Neural cell (in vitro differentiated cells): ENCODE results near the gene TM9SF2. TPM values are rescaled to one million over a fixed set of nuclear protein-coding genes. Genes with fewer than 3 reads are reported as not detected.

Experiments used
- H2AFZ ChIP-seq: fragments of 200-600, 300-800 bp; sonication (generic), shearing (Covaris generic); 2 replicates; pipeline ENCODE4 v1.6.0; 2014; ENCODE audit warnings: low read depth, mild to moderate bottlenecking, antibody characterized with exemption, low read length, moderate library complexity
- H3F3A ChIP-seq: fragments of 200-600 bp; shearing (Covaris generic); 2 replicates; pipeline ENCODE4 v1.6.1; 2016; ENCODE audit warnings: mild to moderate bottlenecking, moderate library complexity, mixed read lengths, antibody characterized with exemption, low read length; ENCODE audit not compliant: insufficient read depth, poor library complexity, severe bottlenecking
- H3K27ac ChIP-seq: fragments of 200-600, 300-800 bp; sonication (generic), shearing (Covaris generic); 2 replicates; pipeline ENCODE4 v1.5.1; 2014; ENCODE audit warnings: mild to moderate bottlenecking, low read length, moderate library complexity
- H3K27me3 ChIP-seq: fragments of 300-800, 200-600 bp; sonication (generic), shearing (Covaris generic); 2 replicates; pipeline ENCODE4 v1.6.0; 2014; ENCODE audit warnings: mild to moderate bottlenecking, low read depth, low read length, moderate library complexity; ENCODE audit not compliant: insufficient read depth
- H3K36me3 ChIP-seq: fragments of 300-800, 200-600 bp; sonication (generic), shearing (Covaris generic); 2 replicates; pipeline ENCODE4 v1.5.1; 2014; ENCODE audit warnings: mild to moderate bottlenecking, antibody characterized with exemption, low read length, moderate library complexity; ENCODE audit not compliant: insufficient read depth
- H3K4me2 ChIP-seq: fragments of 300-800, 200-600 bp; sonication (generic), shearing (Covaris generic); 2 replicates; pipeline ENCODE4 v1.6.0; 2014; ENCODE audit warnings: mild to moderate bottlenecking, low read length
- H3K4me3 ChIP-seq: fragments of 300-800, 200-600 bp; sonication (generic), shearing (Covaris generic); 2 replicates; pipeline ENCODE4 v1.5.1; 2014; ENCODE audit warnings: mild to moderate bottlenecking, low read length, moderate library complexity
- H3K79me2 ChIP-seq: fragments of 200-600 bp; shearing (Covaris generic); replicated peaks from 2 replicates; pipeline ENCODE4 v1.6.0; 2014; ENCODE audit warnings: mild to moderate bottlenecking, low read length, moderate library complexity; ENCODE audit not compliant: insufficient read depth
- H3K9ac ChIP-seq: fragments of 300-800, 200-600 bp; sonication (generic), shearing (Covaris generic); 2 replicates; pipeline ENCODE4 v1.6.1; 2016; ENCODE audit warnings: mild to moderate bottlenecking, low read length, mixed read lengths
- H3K9me2 ChIP-seq: fragments of 200-600 bp; shearing (Covaris generic); 2 replicates; pipeline ENCODE4 v1.6.1; 2016; ENCODE audit warnings: mild to moderate bottlenecking, low read length, mixed read lengths; ENCODE audit not compliant: insufficient read depth
- H3K9me3 ChIP-seq: fragments of 200-600, 300-800 bp; sonication (generic), shearing (Covaris generic); 2 replicates; pipeline ENCODE4 v1.6.1; 2016; ENCODE audit warnings: mild to moderate bottlenecking, mixed run types, low read length, moderate library complexity, mixed read lengths
- H4K20me1 ChIP-seq: fragments of 200-600 bp; shearing (Covaris generic); 2 replicates; pipeline ENCODE4 v1.6.1; 2016; ENCODE audit warnings: mild to moderate bottlenecking, mixed run types; ENCODE audit not compliant: insufficient read depth
- EP300 ChIP-seq: fragments of 450-650 bp; conservative IDR thresholded peaks from 2 replicates; pipeline ENCODE4 v1.6.1; 2014; ENCODE audit warnings: antibody characterized with exemption, mild to moderate bottlenecking, moderate library complexity; ENCODE audit not compliant: poor library complexity, severe bottlenecking
- EZH2 ChIP-seq: fragments of 200-600, 300-800 bp; shearing (Covaris generic), sonication (generic); IDR thresholded peaks from 2 replicates; pipeline ENCODE4 v1.6.1; 2014; ENCODE audit warnings: antibody characterized with exemption, low read length, borderline replicate concordance, mild to moderate bottlenecking; ENCODE audit not compliant: insufficient read depth, poor library complexity, severe bottlenecking
- MXI1 ChIP-seq: fragments of 450-650 bp; conservative IDR thresholded peaks from 2 replicates; pipeline ENCODE4 v1.6.1; 2014; ENCODE audit warnings: antibody characterized with exemption, mild to moderate bottlenecking; ENCODE audit not compliant: poor library complexity, severe bottlenecking
- POLR2AphosphoS5 ChIP-seq: IDR thresholded peaks from 2 replicates; pipeline ENCODE4 v1.6.1; 2012
- RAD21 ChIP-seq: fragments of 450-650 bp; conservative IDR thresholded peaks from 2 replicates; pipeline ENCODE4 v1.6.1; 2014; ENCODE audit warnings: antibody characterized with exemption, mild to moderate bottlenecking, moderate library complexity
- REST ChIP-seq: IDR thresholded peaks from 2 replicates; pipeline ENCODE4 v1.6.1; 2012; ENCODE audit warnings: borderline replicate concordance
- SMC3 ChIP-seq: fragments of 450-650 bp; conservative IDR thresholded peaks from 2 replicates; pipeline ENCODE4 v1.6.1; 2014; ENCODE audit warnings: antibody characterized with exemption, mild to moderate bottlenecking, moderate library complexity; ENCODE audit not compliant: poor library complexity
- TAF1 ChIP-seq: IDR thresholded peaks from 2 replicates; pipeline ENCODE4 v1.6.1; 2012; ENCODE audit warnings: low read depth
- polyA plus RNA-seq: library from polyadenylated mRNA; depleted of rRNA; stranded (reverse); fragments of >200 nt; gene quantifications from 2 replicates; pipeline ENCODE4 v1.2.3, GENCODE V29; 2014
- TF ChIP-seq, protein P1 (sequence below): fragments of 450-650 bp; IDR thresholded peaks from 2 replicates; pipeline ENCODE4 v1.5.1; 2014; ENCODE audit warnings: antibody characterized with exemption, mild to moderate bottlenecking, moderate library complexity; ENCODE audit not compliant: poor library complexity, severe bottlenecking

The TM9SF2 gene
- polyA plus RNA-seq, 1 donor from 2014 or later = 128 TPM

- Histone ChIP-seq H2AFZ (no peak overlapping the region), H3K4me3 (no peak overlapping the region), H3K27ac (no peak overlapping the region), H3K9ac (no peak overlapping the region), H4K20me1 (no peaks in the 10 kb centered on the region), H3F3A (no peaks in the 10 kb centered on the region), H3K9me3 (no peaks in the 10 kb centered on the region), H3K4me2 (no peak overlapping the region), H3K27me3 (no peaks in the 10 kb centered on the region), H3K79me2 (no peaks in the 10 kb centered on the region), H3K36me3 (peaks cover 8% of the 10 kb centered on the region), H3K9me2 (no peaks in the 10 kb centered on the region)
- TF ChIP-seq SMC3 (no peak), MXI1 (no peak), EZH2 (no peak), REST (no peak), EP300 (no peak), RAD21 (no peak)
These were observed 25.3 kb downstream of the TM9SF2 start for GRCh38 chr13:99526549-99526948.

GRCh38 chr13:99527301-99527700 is 26.0 kb downstream of the TM9SF2 start:
- no peak for TF ChIP-seq EP300
- TF ChIP-seq RAD21 = no peak
- TF ChIP-seq EZH2 = no peak
- no peak for TF ChIP-seq MXI1
- TF ChIP-seq POLR2AphosphoS5 = no peak
- TF ChIP-seq REST = no peak
- TF ChIP-seq SMC3 = no peak
- TF ChIP-seq TAF1 = no peak
- TF ChIP-seq, protein P1, sequence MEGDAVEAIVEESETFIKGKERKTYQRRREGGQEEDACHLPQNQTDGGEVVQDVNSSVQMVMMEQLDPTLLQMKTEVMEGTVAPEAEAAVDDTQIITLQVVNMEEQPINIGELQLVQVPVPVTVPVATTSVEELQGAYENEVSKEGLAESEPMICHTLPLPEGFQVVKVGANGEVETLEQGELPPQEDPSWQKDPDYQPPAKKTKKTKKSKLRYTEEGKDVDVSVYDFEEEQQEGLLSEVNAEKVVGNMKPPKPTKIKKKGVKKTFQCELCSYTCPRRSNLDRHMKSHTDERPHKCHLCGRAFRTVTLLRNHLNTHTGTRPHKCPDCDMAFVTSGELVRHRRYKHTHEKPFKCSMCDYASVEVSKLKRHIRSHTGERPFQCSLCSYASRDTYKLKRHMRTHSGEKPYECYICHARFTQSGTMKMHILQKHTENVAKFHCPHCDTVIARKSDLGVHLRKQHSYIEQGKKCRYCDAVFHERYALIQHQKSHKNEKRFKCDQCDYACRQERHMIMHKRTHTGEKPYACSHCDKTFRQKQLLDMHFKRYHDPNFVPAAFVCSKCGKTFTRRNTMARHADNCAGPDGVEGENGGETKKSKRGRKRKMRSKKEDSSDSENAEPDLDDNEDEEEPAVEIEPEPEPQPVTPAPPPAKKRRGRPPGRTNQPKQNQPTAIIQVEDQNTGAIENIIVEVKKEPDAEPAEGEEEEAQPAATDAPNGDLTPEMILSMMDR = no peak
- Histone ChIP-seq H3K4me3 (no peak overlapping the region), H4K20me1 (no peaks in the 10 kb centered on the region), H3K27me3 (no peaks in the 10 kb centered on the region), H3F3A (no peaks in the 10 kb centered on the region), H3K27ac (no peak overlapping the region), H3K9ac (no peak overlapping the region), H3K36me3 (peaks cover 8% of the 10 kb centered on the region), H3K4me2 (no peak overlapping the region), H2AFZ (no peak overlapping the region), H3K9me2 (no peaks in the 10 kb centered on the region), H3K9me3 (no peaks in the 10 kb centered on the region), H3K79me2 (no peaks in the 10 kb centered on the region)
